HG03280 (cell line): ENCODE data around the gene MYO7B.
"Not testable (repeated sequence)": the region's sequence is repeated elsewhere in the genome, so short reads cannot be mapped to it uniquely, and the experiment has no call there.

Experiments used
- ATAC-seq: cut with Tn5 transposase; IDR thresholded peaks from one replicate; pipeline ENCODE4 v1.9.1; 2021; ENCODE audit warnings: mild to moderate bottlenecking, moderate library complexity; ENCODE audit not compliant: unreplicated experiment

MYO7B gene

DNA sequence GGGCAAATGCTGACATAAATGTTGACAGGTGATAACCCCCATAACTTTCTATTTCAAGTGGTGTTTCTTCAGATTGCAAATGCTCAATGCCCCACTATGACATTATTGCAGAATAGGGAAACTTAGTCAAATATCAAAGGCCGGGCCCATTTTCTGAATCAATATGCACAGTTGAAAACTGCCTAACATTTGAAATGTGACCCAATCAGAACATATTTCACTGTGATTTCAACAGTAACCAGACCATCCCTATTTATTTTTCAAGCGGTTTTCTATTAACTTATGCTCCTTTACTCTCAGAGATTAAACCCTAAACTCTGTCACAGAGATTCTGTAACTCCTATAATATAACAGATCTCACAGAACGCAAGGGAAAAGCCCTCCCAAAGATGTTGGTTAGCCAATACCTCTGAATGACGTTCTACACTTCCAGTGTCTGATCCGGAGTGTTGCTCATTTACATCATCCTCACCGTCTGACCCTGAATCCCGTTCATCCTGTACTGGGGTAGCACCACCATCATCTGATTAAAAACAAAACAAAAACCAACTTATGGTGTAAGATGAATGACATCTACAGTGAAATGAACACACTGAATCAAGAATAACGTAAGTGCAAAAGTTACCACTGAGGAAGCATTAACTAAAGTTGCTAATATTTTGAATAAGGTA is 12.1 kb upstream of the MYO7B start:
- ATAC-seq: no peak

DNA sequence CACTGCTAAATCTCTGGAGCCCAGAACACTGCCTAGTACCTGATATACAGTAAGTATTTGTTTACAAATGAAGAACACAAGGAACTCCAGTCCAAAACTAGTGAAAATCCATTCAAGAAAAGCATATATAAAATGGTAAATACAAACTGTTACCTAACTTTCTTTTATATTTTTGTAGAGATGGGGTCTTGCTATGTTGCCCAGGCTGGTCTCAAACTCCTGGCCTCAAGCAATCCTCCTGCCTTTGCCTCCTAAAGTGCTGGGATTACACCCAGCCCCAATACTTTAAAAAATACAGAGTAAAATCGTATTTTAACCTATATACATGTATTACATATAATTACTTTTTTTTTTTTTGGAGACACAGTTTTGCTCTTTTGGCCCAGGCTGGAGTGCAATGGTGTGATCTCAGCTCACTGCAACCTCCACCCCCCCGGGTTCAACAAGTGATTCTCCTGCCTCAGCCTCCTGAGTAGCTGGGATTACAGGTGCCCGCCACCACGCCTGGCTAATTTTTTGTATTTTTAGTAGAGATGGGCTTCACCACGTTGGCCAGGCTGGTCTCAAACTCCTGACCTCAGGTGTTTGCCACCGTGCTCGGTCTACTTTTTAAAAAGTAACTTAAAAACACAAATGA is 11.2 kb upstream of the MYO7B start:
- not testable (repeated sequence) for ATAC-seq

DNA sequence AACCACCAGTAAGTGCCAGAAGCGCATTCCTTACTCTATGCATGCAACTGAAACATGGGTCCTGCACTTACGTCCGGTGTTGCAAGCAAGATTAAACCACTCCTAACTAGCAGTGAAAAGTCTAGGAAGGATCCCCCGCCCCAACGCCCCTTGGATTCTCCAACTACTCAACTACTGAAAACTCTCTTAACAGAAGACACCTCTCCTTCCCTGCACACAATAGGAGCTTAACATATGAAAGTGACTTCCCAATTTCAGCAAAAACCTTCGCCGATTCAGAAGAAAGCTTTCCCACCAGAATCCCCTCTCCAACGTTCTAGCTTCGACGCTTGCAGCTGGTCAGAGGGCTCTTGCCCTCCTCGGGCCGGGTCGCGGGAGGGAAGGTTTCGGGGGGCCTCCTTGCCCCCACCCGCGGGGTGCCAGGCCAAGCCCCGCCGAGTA is 9.8 kb upstream of the MYO7B start:
- no peak for ATAC-seq

DNA sequence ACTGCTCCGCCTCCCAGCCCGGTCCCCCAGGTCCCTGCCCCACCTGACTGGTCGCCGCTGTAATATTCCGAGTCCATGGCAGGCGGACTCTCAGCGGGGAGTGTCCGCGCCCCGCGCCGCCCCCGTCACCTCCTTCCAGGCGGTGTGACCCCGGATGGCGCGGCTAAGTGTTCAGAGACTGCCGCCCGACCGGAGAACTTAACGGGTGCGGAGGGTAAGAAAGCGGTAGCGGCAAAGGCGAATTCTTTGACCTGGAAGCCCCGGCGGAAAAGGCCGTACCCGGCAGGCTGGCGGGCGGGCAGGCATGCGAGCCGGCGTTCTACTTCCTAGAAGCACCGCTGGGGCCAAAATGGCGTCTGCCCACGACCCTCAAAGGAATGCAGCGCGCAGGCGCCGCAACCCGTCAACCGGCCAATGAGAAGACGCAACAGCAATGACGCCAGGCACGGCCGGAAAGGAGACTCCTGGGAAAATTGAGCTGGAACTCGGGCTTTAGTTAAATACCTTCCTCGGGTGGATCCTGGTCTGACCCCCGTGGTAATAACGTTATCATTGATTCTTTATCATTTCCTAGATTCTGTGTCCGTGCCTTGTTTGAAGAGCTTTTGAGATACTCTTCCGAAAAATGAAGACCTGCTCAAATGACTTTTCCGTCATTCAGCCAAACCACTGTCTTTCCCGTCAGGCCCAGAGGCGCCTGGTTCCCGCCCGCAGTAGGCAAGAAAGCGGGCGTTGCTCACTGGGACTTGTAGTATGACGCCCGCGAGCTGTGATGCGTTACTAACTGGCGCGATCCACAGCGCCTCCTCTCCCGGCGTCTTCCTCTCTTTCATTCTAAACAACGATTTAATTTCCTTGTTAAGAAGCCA is 9.1 kb upstream of the MYO7B start, which contains the start of gene IWS1:
IWS1 (minus strand) TSS at position 358 of the 869 bp plus-strand sequence; CDS start at position 77, 281 bp downstream.
- peak; percentile 89 for ATAC-seq

GRCh38 chr2:127527001-127527804 is 8.3 kb upstream of the MYO7B start:
- peak; percentile 0 for ATAC-seq

GRCh38 chr2:127528487-127528886 is 7.0 kb upstream of the MYO7B start:
- no peak for ATAC-seq

- ATAC-seq: not testable (repeated sequence)
Observed at GRCh38 chr2:127529416-127529815, 6.1 kb upstream of the MYO7B start.

- ATAC-seq: no peak
Observed at GRCh38 chr2:127530245-127531140, 5.0 kb upstream of the MYO7B start.

DNA sequence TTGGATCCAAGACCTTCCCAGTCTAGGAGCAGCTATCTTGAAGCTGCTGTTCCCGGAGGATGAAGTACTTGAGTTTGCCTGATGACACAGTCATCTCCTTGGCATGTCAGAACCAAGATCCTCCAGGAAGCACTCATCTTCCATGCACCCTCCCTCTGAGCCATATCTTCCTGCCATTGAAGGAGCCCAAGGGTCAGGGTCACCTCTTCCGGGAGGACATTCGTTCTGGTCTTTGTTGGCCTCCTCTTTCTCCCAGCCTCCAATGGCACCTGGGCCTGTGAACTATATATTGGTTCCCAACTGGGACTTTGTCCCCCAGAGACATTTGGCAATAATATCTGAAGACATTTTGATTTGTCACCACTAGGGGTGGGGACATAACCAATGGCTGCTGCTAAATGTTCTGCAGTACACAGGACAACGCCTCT is 4.2 kb upstream of the MYO7B start:
- no peak for ATAC-seq

DNA sequence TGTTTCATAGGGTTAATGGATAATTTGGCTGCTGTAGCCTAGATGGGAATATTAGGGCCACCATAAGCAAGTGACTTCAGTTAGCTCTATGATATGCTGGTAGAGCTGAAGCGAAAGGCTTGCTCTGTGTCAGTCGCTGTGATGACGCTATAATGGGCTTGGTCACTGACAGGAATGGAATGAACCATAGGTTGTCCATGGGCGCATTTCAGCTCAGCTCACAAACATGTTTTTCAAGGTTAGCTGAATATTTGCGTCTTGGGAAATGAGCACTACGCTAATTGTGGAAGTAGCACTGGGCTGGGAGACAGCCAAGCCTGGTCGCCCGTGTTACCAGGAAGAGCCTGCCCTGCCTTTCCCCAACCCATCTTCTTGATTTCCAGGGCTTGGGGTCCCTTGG is 3.2 kb upstream of the MYO7B start:
- ATAC-seq: no peak

DNA sequence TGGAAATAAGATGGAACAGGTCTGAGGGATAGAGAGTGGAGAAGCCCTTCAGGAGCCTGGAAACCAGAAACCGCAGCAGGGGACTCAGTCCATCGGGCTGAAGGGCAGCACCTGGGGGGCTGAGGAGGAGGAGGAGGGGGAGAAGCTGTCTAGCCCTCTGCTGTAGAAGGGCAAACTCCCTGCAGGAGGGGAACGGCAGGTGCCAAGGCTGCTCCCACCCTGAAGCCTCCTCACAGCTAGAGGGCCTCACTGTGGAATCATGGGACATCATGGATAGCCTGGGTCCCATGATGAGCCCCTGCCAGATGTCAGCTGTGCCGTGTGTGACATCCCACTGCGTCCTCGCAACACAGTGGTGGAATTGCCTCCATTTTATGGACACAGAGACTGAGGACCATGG is 435 bp downstream of the MYO7B start:
- no peak for ATAC-seq

GRCh38 chr2:127536707-127537541 is 1.4 kb downstream of the MYO7B start:
- ATAC-seq: no peak

- ATAC-seq: no peak
Observed at GRCh38 chr2:127537644-127538043, 2.2 kb downstream of the MYO7B start.

DNA sequence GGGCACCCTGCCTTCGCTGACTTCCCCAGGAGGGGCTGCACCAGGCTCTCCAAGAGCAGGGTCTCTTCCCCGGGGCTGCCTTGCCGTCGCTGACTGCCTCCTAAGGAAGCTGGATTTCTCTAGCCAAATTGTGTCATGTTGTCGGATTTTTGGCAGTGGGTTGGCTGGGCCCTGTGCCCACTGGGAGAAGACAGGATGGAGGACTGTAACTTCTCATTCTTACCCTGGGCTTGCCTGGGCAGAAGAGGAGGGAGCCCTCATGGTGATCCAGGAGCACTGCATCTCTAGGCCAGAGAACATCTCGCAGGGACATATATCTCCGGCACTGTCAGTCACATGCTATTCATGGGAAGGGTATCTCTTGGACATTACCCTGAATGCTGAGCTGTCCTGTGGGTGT is 6.3 kb downstream of the MYO7B start:
- no peak for ATAC-seq

DNA sequence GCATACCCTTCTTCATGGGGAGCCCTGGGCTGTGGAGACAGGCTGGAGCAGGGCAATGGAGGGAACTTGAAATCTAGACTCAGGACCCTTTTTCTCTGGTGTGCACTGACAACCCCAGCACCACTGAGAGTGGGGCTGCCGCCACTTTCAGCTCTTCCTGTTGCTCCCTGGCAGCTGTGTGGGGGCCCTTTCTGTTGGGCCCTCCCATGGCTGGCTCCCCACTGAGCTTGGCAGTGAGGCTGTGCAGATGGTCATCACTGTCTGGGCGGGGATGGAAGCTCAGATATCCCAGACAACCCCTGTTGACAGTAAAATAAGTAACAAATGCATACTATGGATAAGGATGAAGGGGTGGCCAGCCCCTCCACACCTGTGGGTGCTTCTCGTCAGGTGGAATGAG is 6.7 kb downstream of the MYO7B start:
- no peak for ATAC-seq

- not testable (repeated sequence) for ATAC-seq
Observed at GRCh38 chr2:127543013-127543501, 7.6 kb downstream of the MYO7B start.

GRCh38 chr2:127545189-127545588 is 9.7 kb downstream of the MYO7B start:
- no peak for ATAC-seq

DNA sequence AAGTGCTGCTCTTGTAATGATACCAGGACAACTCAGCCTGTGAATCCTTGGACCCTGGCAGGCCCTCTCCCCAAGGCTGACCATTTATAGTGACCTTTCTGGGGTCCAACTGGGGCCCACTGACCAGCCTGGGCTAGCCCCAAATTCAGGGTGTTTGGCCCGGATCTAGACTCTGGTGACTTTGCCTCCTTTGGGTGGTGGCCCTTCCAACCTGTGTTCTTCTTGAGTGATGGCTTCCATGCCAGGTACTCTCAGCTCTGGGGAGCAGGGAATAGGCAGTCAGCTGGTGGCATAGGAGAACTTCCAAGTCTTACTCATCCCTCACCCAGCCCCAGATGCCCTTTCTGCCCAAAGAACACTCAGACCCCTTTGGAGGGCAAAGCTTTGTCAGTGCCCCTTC is 10.3 kb downstream of the MYO7B start:
- no peak for ATAC-seq

- no peak for ATAC-seq
Observed at GRCh38 chr2:127546797-127547196, 11.3 kb downstream of the MYO7B start.
